ENCODE results near the gene HM13.
"Not testable (repeated sequence)": the region's sequence is repeated elsewhere in the genome, so short reads cannot be mapped to it uniquely, and the experiment has no call there.

HM13 gene

GRCh38 chr20:31514154-31515071 is at the start of gene HM13:
Gene HM13 (plus strand): TSS chr20:31514442. CDS start chr20:31514552, 110 bp downstream.
- DNase-seq (ENCODE audit: low read depth, low spot score) = peak; percentile 77

GRCh38 chr20:31470946-31471345 is 43.3 kb upstream of the HM13 start:
- not testable (repeated sequence) for DNase-seq (ENCODE audit: low read depth, low spot score)

GRCh38 chr20:31472395-31473330 is 41.6 kb upstream of the HM13 start:
- no peak for DNase-seq (ENCODE audit: low read depth, low spot score)

DNA sequence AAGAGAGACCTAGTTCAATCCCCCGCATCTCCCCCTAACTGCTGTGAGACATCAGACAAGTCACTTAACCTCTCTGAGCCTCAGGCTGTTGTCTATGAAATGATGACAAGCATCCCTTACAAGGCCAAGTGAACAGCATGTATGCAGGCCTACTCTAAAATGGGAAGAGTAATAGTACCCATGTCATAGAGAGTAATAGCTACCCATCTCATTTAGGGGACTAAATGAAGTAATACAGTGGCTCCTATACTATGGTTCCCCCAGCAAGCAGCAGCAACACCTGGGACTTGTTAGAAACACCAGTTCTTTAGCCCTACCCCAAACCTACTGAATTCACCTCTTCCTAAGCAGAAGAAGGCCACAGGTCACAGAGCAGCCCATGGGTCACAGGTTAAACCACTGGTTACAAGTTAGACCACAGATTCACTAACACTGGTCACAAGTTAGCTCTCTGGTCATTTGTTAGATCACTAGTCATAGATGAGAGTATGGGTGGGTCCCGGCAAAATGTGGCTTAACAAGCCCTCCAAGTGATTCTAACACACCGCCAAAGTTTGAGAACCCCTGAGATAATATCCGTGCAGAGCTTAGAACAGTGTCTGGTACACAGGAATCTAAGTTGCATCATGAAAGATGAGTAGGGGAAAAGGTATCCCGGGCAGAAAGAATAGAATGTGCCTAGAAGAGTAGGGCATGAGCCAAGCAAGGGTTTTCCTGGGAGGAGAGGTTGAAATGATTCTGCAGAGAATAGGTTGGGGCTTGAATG is 40.7 kb upstream of the HM13 start:
- no peak for DNase-seq (ENCODE audit: low read depth, low spot score)

GRCh38 chr20:31474097-31474436 is 40.2 kb upstream of the HM13 start:
- DNase-seq (ENCODE audit: low read depth, low spot score) = no peak

GRCh38 chr20:31474758-31475427 is 39.3 kb upstream of the HM13 start, which contains the start of the genes DEFB124 and REM1:
Gene DEFB124 (minus strand): TSS chr20:31475127. CDS start chr20:31473013, 2,114 bp downstream.
Gene REM1 (plus strand): TSS chr20:31475288. CDS start chr20:31476446, 1,158 bp downstream.
- no peak for DNase-seq (ENCODE audit: low read depth, low spot score)

GRCh38 chr20:31475472-31476293 is 38.6 kb upstream of the HM13 start:
- no peak for DNase-seq (ENCODE audit: low read depth, low spot score)

DNA sequence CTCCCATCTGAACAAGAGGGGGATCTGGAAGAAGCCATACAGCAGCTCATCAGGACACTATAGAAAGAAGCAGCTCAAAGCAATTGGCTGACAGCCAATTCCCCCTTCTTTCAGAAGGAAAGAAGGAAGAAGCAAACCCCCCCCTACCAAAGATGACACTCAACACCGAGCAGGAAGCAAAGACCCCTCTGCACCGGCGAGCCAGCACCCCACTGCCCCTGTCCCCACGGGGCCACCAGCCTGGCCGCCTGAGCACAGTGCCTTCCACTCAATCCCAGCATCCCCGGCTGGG is 38.0 kb upstream of the HM13 start:
- DNase-seq (ENCODE audit: low read depth, low spot score) = no peak

DNA sequence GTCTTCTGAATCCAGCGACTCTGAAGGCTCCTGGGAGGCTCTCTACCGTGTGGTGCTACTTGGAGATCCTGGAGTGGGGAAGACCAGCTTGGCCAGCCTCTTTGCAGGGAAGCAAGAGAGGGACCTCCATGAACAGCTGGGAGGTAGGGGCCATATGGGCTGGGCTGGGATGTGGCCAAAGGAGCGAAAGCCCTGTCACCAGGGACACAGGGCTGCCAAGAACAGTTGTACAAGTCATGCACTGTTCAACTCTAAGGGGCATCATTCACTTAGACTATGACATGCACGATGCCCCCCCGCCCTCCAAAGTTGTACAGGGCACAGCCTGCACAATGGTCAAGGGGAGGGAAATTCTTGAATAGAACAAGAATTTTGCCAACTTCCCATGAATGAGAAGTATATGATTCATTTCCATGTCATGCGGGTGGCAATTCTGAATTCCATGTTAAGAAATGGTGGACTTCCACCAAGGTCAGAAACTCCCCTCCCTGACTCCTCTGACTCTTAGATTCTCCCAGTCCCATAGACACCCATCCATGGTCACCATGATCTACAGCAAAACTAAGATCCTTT is 37.5 kb upstream of the HM13 start:
- DNase-seq (ENCODE audit: low read depth, low spot score) = no peak

GRCh38 chr20:31484001-31484400 is 30.2 kb upstream of the HM13 start:
- no peak for DNase-seq (ENCODE audit: low read depth, low spot score)

DNA sequence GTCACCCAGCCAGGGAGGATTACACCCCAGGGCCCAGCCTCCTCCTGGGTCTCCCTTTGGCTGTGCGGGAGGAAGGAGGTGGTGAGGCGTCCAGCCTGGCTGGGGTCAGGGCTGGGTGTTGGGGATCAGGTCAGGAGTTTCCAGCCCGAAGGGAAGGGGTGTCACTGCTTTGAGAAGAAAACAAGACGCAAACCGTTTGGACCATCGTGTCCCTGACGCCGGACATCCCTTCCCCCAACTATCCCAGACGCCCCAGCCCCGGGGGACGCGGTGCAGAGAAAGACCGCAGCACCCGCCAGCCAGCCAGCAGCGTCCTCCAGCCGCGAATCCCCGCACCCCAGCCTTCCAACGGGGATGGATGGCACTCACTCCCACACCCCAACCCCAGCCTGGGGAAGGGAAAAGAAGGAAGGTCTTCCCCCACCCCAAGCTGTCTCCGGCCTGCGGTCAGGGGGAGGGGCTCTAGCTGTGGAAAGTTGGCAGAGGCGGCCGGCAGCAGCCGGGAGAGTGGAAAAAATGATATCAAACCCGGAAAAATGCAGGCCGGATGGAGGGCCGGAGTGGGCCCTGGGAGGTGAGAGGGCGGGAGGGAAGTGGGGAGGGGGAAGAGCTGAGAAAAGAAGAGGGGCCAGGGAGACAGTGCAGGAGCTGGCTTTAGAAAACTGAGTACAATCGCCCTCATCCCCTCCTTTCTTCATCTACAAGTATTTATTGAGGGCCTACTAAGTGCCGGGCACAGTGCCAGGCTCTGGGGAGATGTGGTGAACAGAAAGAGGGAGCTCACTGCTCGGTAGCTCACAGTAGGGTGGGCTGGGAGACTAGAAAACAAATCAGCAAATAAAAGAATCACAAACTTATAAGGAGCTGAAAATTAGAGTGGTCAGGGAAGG is 28.5 kb upstream of the HM13 start:
- DNase-seq (ENCODE audit: low read depth, low spot score) = no peak

DNA sequence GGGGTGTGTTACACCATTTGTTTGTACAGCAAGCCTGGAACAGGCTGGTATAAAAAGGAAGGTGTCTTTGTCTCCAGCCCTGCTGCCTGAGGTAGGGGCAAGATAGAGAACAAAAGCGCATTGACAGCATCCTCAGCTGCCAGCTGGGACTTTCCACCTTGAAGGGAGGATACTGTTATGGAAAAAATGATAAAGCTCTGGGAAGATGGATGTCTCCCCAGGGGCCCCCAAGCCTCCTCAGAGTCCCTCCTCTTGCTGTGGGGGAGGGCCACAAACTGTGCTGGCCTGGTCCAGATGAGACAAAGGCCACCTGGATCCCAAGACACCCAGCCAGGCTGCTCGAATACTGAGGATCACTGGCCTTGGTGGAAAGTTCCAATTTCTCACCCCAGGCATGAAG is 26.1 kb upstream of the HM13 start:
- no peak for DNase-seq (ENCODE audit: low read depth, low spot score)

DNA sequence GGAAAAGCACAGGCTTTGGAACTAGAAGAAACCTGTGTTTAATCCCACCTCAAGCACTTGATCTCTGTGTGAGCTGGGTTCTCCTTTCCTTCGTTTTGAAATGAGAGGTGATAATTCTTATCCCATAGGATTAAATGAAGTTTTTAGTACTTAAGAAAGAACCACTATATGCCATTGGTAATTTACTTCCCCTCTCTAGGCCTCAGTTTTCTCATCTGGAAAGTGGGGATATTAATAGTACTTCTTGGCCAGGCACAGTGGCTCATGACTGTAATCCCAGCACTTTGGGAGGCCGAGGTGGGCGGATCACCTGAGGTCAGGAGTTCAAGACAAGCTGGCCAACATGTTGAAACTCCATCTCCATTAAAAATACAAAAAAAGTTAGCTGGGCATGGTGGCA is 25.1 kb upstream of the HM13 start:
- no peak for DNase-seq (ENCODE audit: low read depth, low spot score)

DNA sequence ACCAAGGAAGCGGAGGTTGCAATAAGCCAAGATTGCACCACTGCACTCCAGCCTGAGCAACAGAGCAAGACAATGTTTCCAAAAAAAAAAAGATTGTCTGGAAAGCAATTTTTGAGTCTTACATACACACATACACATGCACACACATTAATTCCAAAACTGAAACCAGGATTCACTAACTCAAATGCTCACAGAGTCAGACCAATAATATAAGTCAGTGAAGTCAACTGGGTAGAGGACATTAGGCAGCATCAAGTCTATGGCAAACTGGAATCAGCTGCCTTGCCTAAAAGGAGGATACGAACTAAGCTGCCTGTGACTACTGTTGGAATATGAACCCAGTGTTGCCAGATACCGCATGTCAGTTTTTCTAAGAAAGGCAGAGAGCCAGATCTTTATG is 23.5 kb upstream of the HM13 start:
- DNase-seq (ENCODE audit: low read depth, low spot score) = no peak

- no peak for DNase-seq (ENCODE audit: low read depth, low spot score)
Measured at GRCh38 chr20:31494131-31494530, 20.1 kb upstream of the HM13 start.

DNA sequence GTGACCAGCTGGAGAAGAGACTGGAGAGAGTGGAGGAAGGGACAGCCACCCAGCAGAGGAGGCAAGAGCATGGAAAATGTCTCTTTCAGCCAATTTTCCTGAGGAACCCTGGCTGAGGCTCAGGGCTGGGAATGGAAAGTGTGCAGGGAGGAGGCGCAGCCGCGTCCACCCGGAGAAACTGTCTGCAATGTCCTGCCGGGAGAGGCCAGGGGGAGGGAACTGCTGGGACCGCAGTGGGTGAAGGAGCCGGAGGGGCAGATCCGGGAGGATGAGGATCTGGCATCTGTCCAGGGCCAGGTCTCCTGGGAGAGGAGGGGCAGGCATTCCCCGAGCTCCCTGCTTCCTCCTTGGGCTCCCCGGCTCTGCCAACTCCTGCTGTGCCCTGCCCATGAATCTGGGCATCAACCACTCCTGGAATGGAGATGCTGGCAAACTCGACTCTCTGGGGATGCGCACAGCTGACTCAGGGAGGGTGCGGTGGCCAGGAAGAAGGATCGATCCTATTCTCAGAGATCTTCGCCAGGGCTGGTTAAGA is 17.4 kb upstream of the HM13 start:
- DNase-seq (ENCODE audit: low read depth, low spot score) = no peak

GRCh38 chr20:31497838-31498540 is 16.3 kb upstream of the HM13 start:
- no peak for DNase-seq (ENCODE audit: low read depth, low spot score)

DNA sequence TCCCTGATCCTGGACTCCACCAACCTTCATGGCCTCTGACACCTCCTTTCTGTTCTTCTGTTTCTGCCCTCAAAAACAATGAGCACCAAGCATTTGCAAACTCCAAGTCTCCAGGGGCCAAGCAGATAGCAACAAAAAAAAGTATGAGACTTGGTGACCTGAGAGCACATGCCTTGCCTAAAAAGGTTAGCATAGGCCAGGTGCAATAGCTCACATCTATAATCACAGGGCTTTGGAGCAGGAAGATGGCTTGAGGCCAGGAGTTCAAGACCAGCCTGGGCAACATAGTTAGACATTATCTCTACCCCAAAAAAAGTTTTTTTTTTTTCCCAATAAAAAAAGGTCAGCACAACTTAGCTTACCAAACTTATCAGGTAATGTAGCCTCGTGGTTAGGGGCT is 13.7 kb upstream of the HM13 start:
- DNase-seq (ENCODE audit: low read depth, low spot score) = no peak

All from iPS DF 19.7 (cell line).